SH-SY5Y (cell line): ENCODE results near the gene CDPF1.
A peak's percentile ranks its signal among the peaks of the same experiment; 100 is the strongest.

Experiments used
- GATA2 ChIP-seq: IDR thresholded peaks from 2 replicates; pipeline ENCODE4 v1.6.1; 2011; ENCODE audit warnings: mild to moderate bottlenecking, low read depth, low read length
- GATA3 ChIP-seq: IDR thresholded peaks from 2 replicates; pipeline ENCODE4 v1.6.1; 2011; ENCODE audit warnings: low read depth, mild to moderate bottlenecking, low read length, moderate library complexity

The CDPF1 gene

GRCh38 chr22:46247443-46247975 is 2.6 kb downstream of the CDPF1 start:
- no peak for TF ChIP-seq GATA3
- TF ChIP-seq GATA2 = 0 out of 2 replicates have a peak, but pooled peaks have one; percentile 21

GRCh38 chr22:46246178-46246577 is 3.9 kb downstream of the CDPF1 start:
- no peak for TF ChIP-seq GATA2
- TF ChIP-seq GATA3 = no peak

DNA sequence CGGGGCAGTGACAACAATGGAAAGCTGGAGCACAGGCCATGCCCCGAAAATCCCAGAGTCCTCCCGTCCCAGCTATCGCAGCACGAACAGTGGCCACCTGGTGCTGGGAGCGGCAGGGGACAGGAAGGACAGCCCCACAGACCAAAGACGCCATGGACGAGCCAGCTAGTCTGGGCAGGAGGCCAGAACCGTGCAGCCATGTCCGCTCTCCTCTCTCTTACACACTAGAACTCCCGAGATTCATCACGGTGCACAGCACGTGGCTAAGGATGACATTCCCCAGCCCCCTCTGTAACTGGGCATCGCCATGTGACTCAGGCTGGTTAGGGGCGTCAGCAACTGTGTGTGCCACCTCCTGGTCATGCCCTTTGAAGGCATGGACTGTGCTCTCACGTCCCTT is 4.6 kb downstream of the CDPF1 start:
- no peak for TF ChIP-seq GATA3
- no peak for TF ChIP-seq GATA2

GRCh38 chr22:46244771-46245170 is 5.3 kb downstream of the CDPF1 start:
- TF ChIP-seq GATA3 (no peak), GATA2 (no peak)

DNA sequence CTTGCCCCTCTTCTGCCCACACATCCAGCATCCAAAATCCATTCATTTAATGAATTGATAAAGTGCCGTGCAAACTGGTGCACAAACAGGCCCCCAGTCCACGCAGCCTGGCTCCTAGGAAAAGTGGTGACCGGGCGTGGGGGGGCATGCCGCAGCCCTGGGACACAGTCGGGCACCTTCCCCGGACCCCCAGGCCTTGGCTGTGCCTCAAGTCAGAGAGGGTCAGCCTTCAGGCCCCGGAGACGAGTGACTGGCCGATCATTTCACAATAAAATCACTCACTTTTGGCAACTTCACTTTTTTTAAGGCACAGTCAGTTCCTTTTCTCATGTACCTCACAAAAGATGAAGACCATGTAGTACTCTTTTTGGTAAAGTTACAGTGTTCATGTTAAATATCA is 8.0 kb downstream of the CDPF1 start:
- no peak for TF ChIP-seq GATA2
- TF ChIP-seq GATA3 = no peak

GRCh38 chr22:46241396-46242007 is 8.6 kb downstream of the CDPF1 start:
- TF ChIP-seq GATA2 (peak; percentile 94), GATA3 (no peak; the same call in none of the 2 replicates)

DNA sequence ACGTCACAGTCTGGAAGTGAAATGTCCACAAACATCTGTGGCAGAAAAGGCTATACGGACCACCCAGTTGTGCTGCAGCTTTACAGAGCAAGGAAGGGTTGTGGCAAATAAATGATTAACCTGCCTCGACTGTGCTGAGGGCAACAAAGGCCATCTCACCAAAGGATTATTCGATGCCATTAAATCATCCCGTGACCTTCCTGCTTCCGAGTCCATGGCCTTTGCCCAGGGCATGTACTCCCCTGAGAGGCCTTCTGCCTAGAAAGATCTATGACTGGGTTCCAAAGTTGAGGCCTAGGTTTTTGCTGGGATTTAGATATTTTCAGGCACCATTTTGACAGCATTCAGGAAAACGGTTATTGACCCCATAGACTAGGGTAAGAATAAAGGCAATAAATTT is 9.2 kb downstream of the CDPF1 start:
- TF ChIP-seq GATA2 = no peak

DNA sequence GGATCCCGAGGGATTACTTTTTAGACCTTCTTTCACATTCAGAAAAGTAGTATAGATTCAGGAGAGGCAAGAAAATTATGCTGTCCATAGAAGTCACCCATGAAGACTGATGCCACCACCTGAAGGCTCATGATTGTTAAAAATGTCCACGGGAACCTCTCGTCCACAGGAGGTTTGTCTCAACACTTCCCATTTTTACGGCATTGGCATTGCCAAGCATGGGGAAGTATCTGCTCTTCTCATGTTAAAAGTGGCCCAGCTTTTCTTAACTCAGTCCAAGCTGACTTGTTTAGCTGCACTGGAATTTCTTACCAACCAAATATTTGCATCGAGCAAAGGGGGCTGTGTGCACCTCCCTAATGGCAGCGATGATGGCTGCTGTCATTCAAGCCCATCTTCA is 9.6 kb downstream of the CDPF1 start:
- TF ChIP-seq GATA3 (no peak), GATA2 (no peak)

- TF ChIP-seq GATA2 (no peak), GATA3 (no peak)
These were observed 10.0 kb downstream of the CDPF1 start for GRCh38 chr22:46240073-46240472.

DNA sequence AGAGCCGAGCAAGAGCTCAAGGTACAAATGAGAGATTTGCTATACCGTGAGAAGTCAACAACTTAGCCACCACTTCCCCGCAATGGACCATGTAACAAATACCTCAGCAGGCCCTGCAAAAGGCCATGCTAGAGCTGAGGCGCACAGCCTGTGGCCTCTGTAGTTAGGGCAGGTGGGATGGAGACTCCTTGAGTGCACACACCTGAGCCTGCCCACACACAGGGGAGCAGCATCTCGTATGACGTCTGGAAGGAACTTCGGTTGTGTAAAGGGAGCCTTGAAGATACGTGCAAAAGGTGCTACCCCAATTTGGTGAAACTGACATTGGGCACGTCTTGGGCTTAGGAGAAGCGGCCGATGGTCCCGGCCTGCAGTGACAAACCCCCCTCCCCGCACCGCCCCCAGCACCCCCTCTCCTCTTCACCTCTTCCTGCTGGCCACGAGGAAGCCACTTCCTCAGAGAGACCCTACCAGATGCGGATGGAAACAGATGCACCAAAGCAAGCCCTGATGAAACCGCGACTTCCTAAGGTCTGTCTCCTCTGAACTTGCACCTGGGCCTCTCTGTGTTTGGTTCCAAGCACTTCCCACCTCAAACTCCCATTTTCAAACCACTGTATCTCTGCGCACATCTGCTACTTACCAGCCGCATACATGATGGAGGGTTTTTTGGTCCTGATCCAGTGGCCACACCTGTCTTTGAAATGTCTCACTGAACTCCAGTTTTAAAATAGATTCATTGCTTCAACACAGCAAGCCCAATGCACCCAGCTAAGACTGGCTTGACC is 10.6 kb downstream of the CDPF1 start:
- no peak for TF ChIP-seq GATA3
- TF ChIP-seq GATA2 = no peak

GRCh38 chr22:46238541-46238940 is 11.6 kb downstream of the CDPF1 start:
- no peak for TF ChIP-seq GATA3
- TF ChIP-seq GATA2 = no peak

DNA sequence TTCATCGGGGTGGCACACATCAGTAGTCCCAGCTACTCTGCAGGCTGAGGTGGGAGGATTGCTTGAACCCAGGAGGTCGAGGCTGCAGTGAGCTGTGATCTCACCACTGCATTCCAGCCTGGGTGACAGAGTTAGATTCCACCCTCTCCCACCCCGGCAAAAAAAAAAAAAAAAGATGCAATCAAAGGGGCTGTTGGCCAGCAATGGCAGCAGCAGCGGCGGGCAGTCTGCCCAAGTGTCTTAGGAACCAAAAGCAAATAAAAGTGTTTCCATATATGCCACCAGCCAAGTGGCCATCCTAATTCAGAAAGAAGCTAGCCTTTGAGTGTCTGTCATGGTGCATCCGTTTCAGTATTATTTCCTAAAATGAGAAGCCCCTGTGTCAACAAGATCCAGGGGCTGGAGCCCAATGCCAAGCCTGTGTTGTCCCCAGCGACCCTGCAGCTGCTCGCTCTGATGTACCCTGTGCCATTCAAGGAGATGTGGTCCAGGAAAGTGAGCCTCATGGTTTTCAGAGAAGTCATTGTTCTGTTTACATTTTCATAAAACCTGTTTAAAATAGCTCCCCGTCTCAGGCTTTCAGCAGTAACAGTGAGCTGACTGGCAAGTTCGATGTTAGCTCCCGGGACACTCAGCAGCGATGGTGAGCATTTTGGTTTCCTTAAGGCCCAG is 12.5 kb downstream of the CDPF1 start:
- TF ChIP-seq GATA2 = no peak

- TF ChIP-seq GATA3 = no peak
- TF ChIP-seq GATA2 = no peak
These were observed 15.1 kb downstream of the CDPF1 start for GRCh38 chr22:46234969-46235368.

- no peak for TF ChIP-seq GATA2
- no peak for TF ChIP-seq GATA3
These were observed 16.9 kb downstream of the CDPF1 start for GRCh38 chr22:46233231-46233630.
